Parathyroid adenoma (tissue), 2 donors: ENCODE measurements around the gene HS3ST3B1.

Experiments
- H2AFZ ChIP-seq: fragments of 300-600 bp; sonication (generic); one replicate; pipeline ENCODE4 v1.7.0; 2017; ENCODE audit warnings: antibody characterized with exemption, mild to moderate bottlenecking
- H3K27ac ChIP-seq: fragments of 300-600 bp; sonication (generic); one replicate; pipeline ENCODE4 v1.7.0; 2017
- H3K27me3 ChIP-seq: fragments of 300-600 bp; sonication (generic); one replicate; pipeline ENCODE4 v1.7.0; 2017; ENCODE audit warnings: low read length; ENCODE audit not compliant: control insufficient read depth, insufficient read depth
- H3K36me3 ChIP-seq: fragments of 300-600 bp; sonication (generic); one replicate; pipeline ENCODE4 v1.7.0; 2017; ENCODE audit warnings: low read length; ENCODE audit not compliant: control insufficient read depth, insufficient read depth
- H3K4me1 ChIP-seq: fragments of 300-600 bp; sonication (generic); one replicate; pipeline ENCODE4 v1.7.0; 2017; ENCODE audit warnings: control low read depth
- H3K4me2 ChIP-seq: fragments of 300-600 bp; sonication (generic); one replicate; pipeline ENCODE4 v1.7.0; 2017; ENCODE audit warnings: low read length
- H3K4me3 ChIP-seq: fragments of 300-600 bp; sonication (generic); one replicate; pipeline ENCODE4 v1.7.0; 2017; ENCODE audit warnings: low read depth, low read length
- H3K79me2 ChIP-seq: fragments of 300-600 bp; sonication (generic); one replicate; pipeline ENCODE4 v1.7.0; 2017; ENCODE audit warnings: control low read depth
- H3K9ac ChIP-seq: fragments of 300-600 bp; sonication (generic); one replicate; pipeline ENCODE4 v1.7.0; 2017; ENCODE audit warnings: mild to moderate bottlenecking
- H3K9me3 ChIP-seq: fragments of 300-600 bp; sonication (generic); one replicate; pipeline ENCODE4 v1.7.0; 2017; ENCODE audit warnings: low read length; ENCODE audit not compliant: control insufficient read depth
- CTCF ChIP-seq: fragments of 300-600 bp; sonication (generic); IDR thresholded peaks from one replicate; pipeline ENCODE4 v1.7.0; 2017; ENCODE audit warnings: antibody characterized with exemption, mild to moderate bottlenecking
- donor health status: primary hyperparathyroidism.

HS3ST3B1 gene

GRCh38 chr17:14396547-14396946 lies 95.7 kb downstream of the HS3ST3B1 start:
- no peaks in the 10 kb centered on the region for H3K27me3 ChIP-seq
- no peaks in the 10 kb centered on the region for H3K4me1 ChIP-seq
- no peak overlapping the region for H3K4me3 ChIP-seq
- no peak overlapping the region for H3K9ac ChIP-seq
- H3K4me2 ChIP-seq = no peak overlapping the region
- H2AFZ ChIP-seq = no peak overlapping the region
- no peak for TF ChIP-seq CTCF
- H3K27ac ChIP-seq = no peak overlapping the region
- no peaks in the 10 kb centered on the region for H3K9me3 ChIP-seq
- no peaks in the 10 kb centered on the region for H3K79me2 ChIP-seq
- no peaks in the 10 kb centered on the region for H3K36me3 ChIP-seq

GRCh38 chr17:14398766-14399165 lies 97.9 kb downstream of the HS3ST3B1 start:
- Histone ChIP-seq H3K4me3 (no peak overlapping the region), H3K27me3 (no peaks in the 10 kb centered on the region), H3K79me2 (no peaks in the 10 kb centered on the region), H3K36me3 (no peaks in the 10 kb centered on the region), H3K4me2 (no peak overlapping the region), H3K4me1 (no peaks in the 10 kb centered on the region), H3K9me3 (no peaks in the 10 kb centered on the region), H2AFZ (no peak overlapping the region), H3K27ac (no peak overlapping the region), H3K9ac (no peak overlapping the region)
- TF ChIP-seq CTCF = no peak
